Measurements from ENCODE around the gene PIP5K1A.
A peak's percentile ranks its signal among the peaks of the same experiment; 100 is the strongest.

PIP5K1A gene

DNA sequence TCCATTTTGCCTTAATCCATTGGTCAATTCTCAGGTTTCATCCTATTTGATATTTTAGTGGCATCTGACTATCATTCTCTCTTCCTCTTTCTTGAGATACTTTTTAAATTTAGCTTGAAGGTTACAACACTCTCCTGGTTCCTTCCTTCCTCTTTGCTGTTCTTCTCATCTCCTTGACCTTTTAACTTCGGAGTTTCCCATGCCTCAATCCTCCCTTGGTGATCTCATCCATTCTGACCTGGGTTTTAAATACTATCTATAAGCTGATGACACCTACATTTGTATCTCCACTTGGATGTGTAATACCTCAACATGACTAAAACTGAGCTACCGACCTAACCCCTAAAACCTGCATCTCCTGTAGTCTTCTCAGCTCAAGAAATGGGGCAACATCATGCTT, 78.9 kb downstream of the PIP5K1A start:
- CTCF ChIA-PET = interaction anchor here (1.4 kb wide), 1 partner anchor 27 kb away, joined by 3 read pairs; no protein-coding TSS in a partner anchor
- TF ChIP-seq, protein P1, sequence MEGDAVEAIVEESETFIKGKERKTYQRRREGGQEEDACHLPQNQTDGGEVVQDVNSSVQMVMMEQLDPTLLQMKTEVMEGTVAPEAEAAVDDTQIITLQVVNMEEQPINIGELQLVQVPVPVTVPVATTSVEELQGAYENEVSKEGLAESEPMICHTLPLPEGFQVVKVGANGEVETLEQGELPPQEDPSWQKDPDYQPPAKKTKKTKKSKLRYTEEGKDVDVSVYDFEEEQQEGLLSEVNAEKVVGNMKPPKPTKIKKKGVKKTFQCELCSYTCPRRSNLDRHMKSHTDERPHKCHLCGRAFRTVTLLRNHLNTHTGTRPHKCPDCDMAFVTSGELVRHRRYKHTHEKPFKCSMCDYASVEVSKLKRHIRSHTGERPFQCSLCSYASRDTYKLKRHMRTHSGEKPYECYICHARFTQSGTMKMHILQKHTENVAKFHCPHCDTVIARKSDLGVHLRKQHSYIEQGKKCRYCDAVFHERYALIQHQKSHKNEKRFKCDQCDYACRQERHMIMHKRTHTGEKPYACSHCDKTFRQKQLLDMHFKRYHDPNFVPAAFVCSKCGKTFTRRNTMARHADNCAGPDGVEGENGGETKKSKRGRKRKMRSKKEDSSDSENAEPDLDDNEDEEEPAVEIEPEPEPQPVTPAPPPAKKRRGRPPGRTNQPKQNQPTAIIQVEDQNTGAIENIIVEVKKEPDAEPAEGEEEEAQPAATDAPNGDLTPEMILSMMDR (IDR thresholded peaks at IDR 0.05; ENCODE audit: insufficient read depth, low read length, missing control alignments) = no peak
- no peak overlapping the region for H3K4me3 ChIP-seq (ENCODE audit: low read depth, low read length)
- POLR2A ChIA-PET = no interaction called here
- no peak for DNase-seq (ENCODE audit: low read depth, low spot score)

GRCh38 chr1:151281225-151281968, 83.0 kb downstream of the PIP5K1A start:
- TF ChIP-seq, protein P1 (IDR thresholded peaks at IDR 0.05; ENCODE audit: insufficient read depth, low read length, missing control alignments) = no peak
- DNase-seq (ENCODE audit: low read depth, low spot score) = peak; percentile 72
- POLR2A ChIA-PET = interaction anchor here (0.6 to 3.0 kb wide), 17 partner anchors 11 to 628 kb away, joined by 3 to 24 read pairs (median 4); partner anchors contain the start of genes LYSMD1, PI4KB, PSMB4 and PSMD4
- H3K4me3 ChIP-seq (ENCODE audit: low read depth, low read length) = peak overlapping the region; percentile 97
- CTCF ChIA-PET = interaction anchor here (0.7 to 2.1 kb wide), 10 partner anchors 9 to 182 kb away, joined by 3 to 14 read pairs (median 4); partner anchors contain the start of gene PSMD4

DNA sequence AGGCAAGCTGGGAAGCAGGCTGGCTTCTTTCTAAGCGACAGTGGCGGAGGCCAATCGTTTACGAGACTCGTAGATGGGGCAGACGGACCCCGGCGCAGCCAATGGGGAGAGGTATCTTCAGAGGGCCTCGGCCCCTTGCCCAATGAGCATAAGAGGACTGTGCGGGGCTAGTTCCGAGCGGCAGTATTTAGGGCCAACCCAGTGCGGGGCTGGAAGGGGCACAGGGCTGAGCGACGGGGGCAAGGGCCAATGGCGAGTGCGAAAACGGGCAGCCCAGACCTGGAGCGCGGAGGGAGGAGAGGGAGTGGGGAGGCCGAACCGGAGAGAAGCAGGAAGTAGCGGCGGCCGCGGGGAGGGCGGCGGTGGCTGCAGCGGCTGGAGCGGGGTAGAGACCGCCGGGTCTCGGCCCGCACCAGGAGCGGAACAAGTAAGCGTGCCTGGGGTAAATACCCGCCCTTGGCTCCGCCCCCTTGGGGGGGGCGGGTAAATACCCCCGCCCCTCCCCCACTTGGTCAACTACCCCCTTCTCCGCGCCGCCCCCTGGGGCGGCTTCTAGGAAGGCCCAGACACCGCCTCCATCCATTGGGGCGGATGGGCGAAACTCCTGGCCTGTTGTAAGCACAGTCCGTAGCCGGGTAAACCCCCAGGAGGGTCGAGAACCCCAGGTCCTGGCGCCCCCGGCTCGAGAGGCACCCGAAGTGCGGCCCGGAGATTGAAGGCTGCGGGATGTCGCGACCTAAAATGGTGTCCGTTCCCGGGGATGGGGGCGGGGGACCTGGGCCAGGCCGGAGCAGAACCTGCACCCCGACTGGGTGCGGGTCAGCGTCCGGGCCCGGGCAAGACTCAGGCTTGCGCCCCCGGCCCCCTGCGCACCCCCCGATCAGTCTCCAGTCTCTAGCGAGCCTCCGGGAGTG, 83.9 kb downstream of the PIP5K1A start, which contains the start of gene ZNF687:
Gene ZNF687, plus strand, starts transcription at position 331 of the 914 bp plus-strand sequence. CDS start 3,993 bp downstream, outside the sequence.
- H3K4me3 ChIP-seq (ENCODE audit: low read depth, low read length) = peak within 1 kb of the TSS; percentile 97
- DNase-seq (ENCODE audit: low read depth, low spot score) = peak; percentile 100
- TF ChIP-seq, protein P1 (IDR thresholded peaks at IDR 0.05; ENCODE audit: insufficient read depth, low read length, missing control alignments) = no peak
- ChIA-PET CTCF (interaction anchor here (0.7 to 7.7 kb wide), 12 partner anchors 10 to 452 kb away, joined by 3 to 57 read pairs (median 5); no protein-coding TSS in a partner anchor), POLR2A (interaction anchor here (0.6 to 3.0 kb wide), 14 partner anchors 11 to 627 kb away, joined by 3 to 24 read pairs (median 4); partner anchors contain the start of genes PI4KB, PSMB4, PSMD4 and THEM4)

GRCh38 chr1:151282883-151283725, 84.8 kb downstream of the PIP5K1A start:
- no peak for DNase-seq (ENCODE audit: low read depth, low spot score)
- POLR2A ChIA-PET = interaction anchor here (3.0 kb wide), 1 partner anchor 10 kb away, joined by 24 read pairs; no protein-coding TSS in a partner anchor
- CTCF ChIA-PET = interaction anchor here (0.8 to 7.7 kb wide), 7 partner anchors 10 to 451 kb away, joined by 3 to 57 read pairs (median 4); no protein-coding TSS in a partner anchor
- peak overlapping the region; percentile 85 for H3K4me3 ChIP-seq (ENCODE audit: low read depth, low read length)
- TF ChIP-seq, protein P1 (IDR thresholded peaks at IDR 0.05; ENCODE audit: insufficient read depth, low read length, missing control alignments) = no peak

- no peak for DNase-seq (ENCODE audit: low read depth, low spot score)
- peak overlapping the region; percentile 85 for H3K4me3 ChIP-seq (ENCODE audit: low read depth, low read length)
- ChIA-PET POLR2A (interaction anchor here (3.0 kb wide), 1 partner anchor 9 kb away, joined by 24 read pairs; no protein-coding TSS in a partner anchor), CTCF (interaction anchor here (1.3 to 7.7 kb wide), 7 partner anchors 9 to 184 kb away, joined by 3 to 57 read pairs (median 4); no protein-coding TSS in a partner anchor)
- TF ChIP-seq, protein P1 (IDR thresholded peaks at IDR 0.05; ENCODE audit: insufficient read depth, low read length, missing control alignments) = no peak
Measured at GRCh38 chr1:151284013-151284577, 85.7 kb downstream of the PIP5K1A start.

Data from AG04449 (cell line).